HepG2 (cell line): ENCODE measurements around the gene ETV5. TPM values are rescaled to one million over a fixed set of nuclear protein-coding genes. Genes with fewer than 3 reads are reported as not detected.

ENCODE experiments used
- ATF4 ChIP-seq, 2 experiments: fragments of 450-650 bp in 1 of 2; sonication (generic) in 1 of 2; formaldehyde crosslinking; IDR thresholded peaks; 2 replicates each; pipeline versions ENCODE4 v1.5.0 to v1.8.0; 2020 to 2022; ENCODE audit warnings: mild to moderate bottlenecking in 1 of 2, missing genetic modification reagents in 1 of 2
- ATF6 ChIP-seq: sonication (generic); formaldehyde crosslinking; conservative IDR thresholded peaks from 2 replicates; pipeline ENCODE4 v1.4.0; 2020; ENCODE audit warnings: missing genetic modification reagents
- ATM ChIP-seq: fragments of 450-650 bp; IDR thresholded peaks from 2 replicates; pipeline ENCODE4 v1.7.1; 2017; ENCODE audit warnings: mild to moderate bottlenecking, borderline replicate concordance
- CCAR2 ChIP-seq: fragments of 200-400 bp; formaldehyde crosslinking; optimal IDR thresholded peaks from 2 replicates; pipeline ENCODE3; 2018; ENCODE audit warnings: low read depth, mild to moderate bottlenecking, low read length, moderate library complexity
- EEA1 ChIP-seq: sonication (generic); formaldehyde crosslinking; IDR thresholded peaks from 2 replicates; pipeline ENCODE4 v1.5.1; 2020; ENCODE audit warnings: mild to moderate bottlenecking, missing genetic modification reagents, borderline replicate concordance
- GPN1 ChIP-seq: sonication (generic); formaldehyde crosslinking; IDR thresholded peaks from 2 replicates; pipeline ENCODE4 v1.5.1; 2020; ENCODE audit warnings: missing genetic modification reagents, borderline replicate concordance
- HOXA7 ChIP-seq: sonication (generic); formaldehyde crosslinking; IDR thresholded peaks from 2 replicates; pipeline ENCODE4 v1.8.1; 2022; ENCODE audit warnings: mild to moderate bottlenecking, missing genetic modification reagents, moderate library complexity
- KMT2B ChIP-seq: IDR thresholded peaks from 2 replicates; pipeline ENCODE4 v1.6.1; 2016; ENCODE audit warnings: missing genetic modification reagents, missing compliant biosample characterization
- MBNL3 ChIP-seq: fragments of 250-450 bp; sonication (Bioruptor Pico); conservative IDR thresholded peaks from 2 replicates; pipeline ENCODE4 v1.8.0; 2022; ENCODE audit warnings: mild to moderate bottlenecking, inconsistent platforms
- NFATC3 ChIP-seq: sonication (generic); formaldehyde crosslinking; IDR thresholded peaks from 2 replicates; pipeline ENCODE4 v1.5.1; 2020; ENCODE audit warnings: mild to moderate bottlenecking, missing genetic modification reagents
- PHF5A ChIP-seq: IDR thresholded peaks from one replicate; pipeline ENCODE4 v1.6.1; 2018; ENCODE audit warnings: low read depth, missing genetic modification reagents; ENCODE audit not compliant: unreplicated experiment
- TIGD3 ChIP-seq: sonication (generic); formaldehyde crosslinking; IDR thresholded peaks from 2 replicates; pipeline ENCODE4 v1.5.1; 2020; ENCODE audit warnings: mild to moderate bottlenecking, missing genetic modification reagents, borderline replicate concordance
- TMF1 ChIP-seq: sonication (generic); formaldehyde crosslinking; IDR thresholded peaks from 2 replicates; pipeline ENCODE4 v1.8.1; 2022; ENCODE audit warnings: low read depth, missing genetic modification reagents
- ZBTB44 ChIP-seq: sonication (generic); formaldehyde crosslinking; IDR thresholded peaks from 2 replicates; pipeline ENCODE4 v1.4.0; 2020; ENCODE audit warnings: missing genetic modification reagents
- ZBTB8A ChIP-seq: sonication (generic); formaldehyde crosslinking; IDR thresholded peaks from 2 replicates; pipeline ENCODE4 v1.4.0; 2020; ENCODE audit warnings: mild to moderate bottlenecking, low read depth, missing genetic modification reagents, borderline replicate concordance
- ZNF121 ChIP-seq: sonication (generic); formaldehyde crosslinking; IDR thresholded peaks from 2 replicates; pipeline ENCODE4 v1.5.0; 2020; ENCODE audit warnings: mild to moderate bottlenecking, missing genetic modification reagents
- ZNF264 ChIP-seq: sonication (generic); formaldehyde crosslinking; IDR thresholded peaks from 2 replicates; pipeline ENCODE4 v1.4.0; 2020; ENCODE audit warnings: missing genetic modification reagents
- ZNF576 ChIP-seq: sonication (generic); formaldehyde crosslinking; IDR thresholded peaks from 2 replicates; pipeline ENCODE4 v1.4.0; 2020; ENCODE audit warnings: mild to moderate bottlenecking, missing genetic modification reagents
- ZNF792 ChIP-seq: IDR thresholded peaks from 2 replicates; pipeline ENCODE4 v1.6.1; 2016
- polyA plus RNA-seq, 8 experiments: library from polyadenylated mRNA; depleted of rRNA in 3 of 8; stranded (reverse) in 7 of 8; unstranded in 1 of 8; fragments of >200 nt; fragmentation: Illumina TruSeq in 4 of 8; extraction: Trizol in 4 of 8; gene quantifications; 2 replicates each; pipeline versions ENCODE4 v1.2.1 to v1.2.3, GENCODE V29; 2011 to 2016; ENCODE audit warnings: low read depth in 4 of 8, missing spikeins in 1 of 8, mixed read lengths in 1 of 8; ENCODE audit not compliant: insufficient read depth in 1 of 8
- total RNA-seq, 5 experiments: library from RNA; depleted of rRNA; stranded (reverse); fragments of >200 nt; fragmentation: Illumina TruSeq; extraction: Trizol; gene quantifications; 2 replicates each; pipeline ENCODE4 v1.2.3, GENCODE V29; 2016; ENCODE audit warnings: low read depth in 1 of 5
- TF ChIP-seq, protein P1 (sequence below): IDR thresholded peaks from 2 replicates; pipeline ENCODE4 v1.6.1; 2018; ENCODE audit warnings: missing genetic modification reagents, mild to moderate bottlenecking, missing compliant biosample characterization

The ETV5 gene
- total and polyA plus RNA-seq, 2 of the 13 experiments (the other 11 are each of a cell fraction or from before 2014, with no cell fraction given) = 52.9 to 57.2 TPM

DNA sequence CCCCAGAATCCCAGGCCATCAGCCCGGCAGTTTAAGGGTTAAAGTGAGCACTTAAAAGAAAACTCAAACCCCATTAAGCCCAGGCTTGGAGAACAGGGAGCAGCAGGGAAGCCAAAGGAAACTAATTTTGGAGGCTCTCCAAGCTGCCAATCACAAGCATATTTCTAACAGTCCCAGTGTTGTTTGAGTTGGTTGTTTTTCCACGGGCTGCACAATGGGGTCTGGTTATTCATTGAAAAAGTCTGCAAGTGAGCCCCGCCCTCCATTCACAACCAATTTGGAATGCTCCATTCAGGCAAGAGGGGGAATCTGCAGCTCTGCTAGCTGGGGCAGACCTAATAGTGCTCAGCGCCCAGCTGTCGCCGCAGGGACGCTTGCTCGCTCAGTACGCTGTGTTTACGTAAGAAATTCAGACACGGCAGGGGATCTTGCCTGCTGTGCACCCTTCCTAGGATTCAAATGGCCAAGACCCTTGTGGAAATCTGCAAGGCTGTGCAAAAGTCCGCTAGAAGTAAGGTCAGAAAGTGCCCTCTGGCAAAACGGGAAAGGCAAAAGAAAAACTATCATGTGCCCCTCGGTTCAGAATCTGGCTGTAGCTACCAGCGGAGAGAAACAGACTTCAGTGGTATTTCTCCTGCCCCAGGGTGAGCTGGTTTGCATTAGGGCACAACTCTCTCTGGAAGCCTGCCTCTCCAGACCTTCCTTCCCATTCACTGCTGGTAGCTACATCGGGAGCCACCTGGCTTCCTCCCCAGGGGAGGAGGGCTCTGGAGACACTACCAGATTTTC, 11.0 kb downstream of the ETV5 start (continued):
- no peak for TF ChIP-seq ZBTB8A (CRISPR knock-in tag)
- TF ChIP-seq ZNF576 (CRISPR knock-in tag) = no peak
- TF ChIP-seq EEA1 (CRISPR knock-in tag) = no peak
- no peak for TF ChIP-seq NFATC3
- no peak for TF ChIP-seq MBNL3 (CRISPR knock-in tag)
- TF ChIP-seq, protein P1, sequence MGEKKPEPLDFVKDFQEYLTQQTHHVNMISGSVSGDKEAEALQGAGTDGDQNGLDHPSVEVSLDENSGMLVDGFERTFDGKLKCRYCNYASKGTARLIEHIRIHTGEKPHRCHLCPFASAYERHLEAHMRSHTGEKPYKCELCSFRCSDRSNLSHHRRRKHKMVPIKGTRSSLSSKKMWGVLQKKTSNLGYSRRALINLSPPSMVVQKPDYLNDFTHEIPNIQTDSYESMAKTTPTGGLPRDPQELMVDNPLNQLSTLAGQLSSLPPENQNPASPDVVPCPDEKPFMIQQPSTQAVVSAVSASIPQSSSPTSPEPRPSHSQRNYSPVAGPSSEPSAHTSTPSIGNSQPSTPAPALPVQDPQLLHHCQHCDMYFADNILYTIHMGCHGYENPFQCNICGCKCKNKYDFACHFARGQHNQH (CRISPR knock-in tag) = peak; percentile 61
- TF ChIP-seq ZNF264 (CRISPR knock-in tag) = peak; percentile 57; the same call in 1 of the 2 replicates
- peak in 1 of 2 experiments; percentile 63; a peak in 2 of 4 replicates for TF ChIP-seq ATF4 (CRISPR knock-in tag; IDR thresholded peaks at IDR 0.05)
- TF ChIP-seq ZNF792 = peak; percentile 42; the same call in 1 of the 2 replicates
- TF ChIP-seq TMF1 (CRISPR knock-in tag) = peak; percentile 74; the same call in 1 of the 2 replicates
- no peak for TF ChIP-seq ZNF121 (CRISPR knock-in tag)
- TF ChIP-seq ATM = no peak
- TF ChIP-seq GPN1 (CRISPR knock-in tag) = no peak
- no peak for TF ChIP-seq HOXA7 (CRISPR knock-in tag)
- TF ChIP-seq ATF6 = no peak
- no peak for TF ChIP-seq TIGD3 (CRISPR knock-in tag)
- 0 out of 2 replicates have a peak, but pooled peaks have one; percentile 38 for TF ChIP-seq ZBTB44 (CRISPR knock-in tag)
- no peak; the same call in 1 of the 2 replicates for TF ChIP-seq KMT2B (CRISPR knock-in tag)
- TF ChIP-seq PHF5A (CRISPR knock-in tag) = no peak
- TF ChIP-seq CCAR2 = no peak
